Stimulated activated CD4-positive, alpha-beta T cell treated with anti-CD3 and anti-CD28 coated beads, Interleukin-4, amount 100 ng/mL, for 4 hours (primary cell): Measurements from ENCODE around the gene COCH.
"Not testable (repeated sequence)": the region's sequence is repeated elsewhere in the genome, so short reads cannot be mapped to it uniquely, and the experiment has no call there.

Experiments
- DNase-seq, 2 experiments: peaks; one replicate each; pipeline ENCODE4 v3.0.0-alpha.2; 2020

The COCH gene

DNA sequence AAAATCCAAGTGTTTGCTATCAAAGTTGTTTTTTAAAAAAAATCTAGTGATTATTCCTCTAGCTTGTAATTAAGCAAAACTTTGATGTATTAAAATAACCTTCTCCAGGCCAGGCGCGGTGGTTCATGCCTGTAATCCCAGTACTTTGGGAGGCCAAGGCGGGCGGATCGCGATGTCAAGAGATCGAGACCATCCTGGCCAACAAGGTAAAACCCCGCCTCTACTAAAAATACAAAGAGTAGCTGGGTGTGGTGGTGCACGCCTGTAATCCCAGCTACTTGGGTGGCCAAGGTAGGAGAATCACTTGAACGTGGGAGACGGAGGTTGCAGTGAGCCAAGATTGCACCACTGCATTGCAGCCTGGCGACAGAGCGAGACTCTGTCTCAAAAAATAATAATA lies 59.6 kb downstream of the COCH start:
- not testable (repeated sequence) for DNase-seq

DNA sequence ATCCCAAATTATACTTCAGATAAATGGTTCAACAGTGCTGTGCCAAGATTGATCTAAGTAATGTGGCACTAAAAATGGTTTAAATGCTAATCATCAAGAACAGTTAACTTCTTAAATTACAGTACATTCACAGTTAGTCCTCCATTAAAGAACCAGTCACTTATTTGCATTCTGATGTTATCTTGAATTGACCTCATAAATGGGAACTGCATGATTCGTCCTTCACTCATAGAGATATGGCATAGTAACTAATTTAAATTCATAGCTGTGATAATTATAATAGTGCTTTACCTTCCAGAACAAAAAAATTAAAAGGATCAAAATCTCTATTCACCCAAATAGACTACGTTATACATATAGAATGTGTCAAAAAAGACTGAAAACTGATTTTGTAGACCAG lies 61.1 kb downstream of the COCH start:
- no peak for DNase-seq

DNA sequence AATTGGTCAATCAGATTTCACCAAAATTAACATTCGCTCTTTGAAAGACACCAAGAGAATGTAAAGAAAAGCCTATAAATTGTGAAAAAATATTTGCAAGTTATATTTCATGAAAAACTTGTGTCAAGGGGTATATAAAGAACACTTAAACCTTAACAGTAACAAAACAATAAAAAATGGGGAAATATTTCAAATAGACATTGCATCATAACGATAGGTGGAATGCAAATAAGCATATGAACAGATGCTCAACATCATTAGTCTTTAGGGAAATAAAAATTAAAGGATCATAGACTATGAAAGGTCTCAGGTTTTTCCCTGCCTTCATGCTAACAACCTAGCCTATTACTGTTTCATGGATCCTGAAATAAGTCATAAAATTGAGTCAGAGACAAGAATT lies 64.3 kb downstream of the COCH start:
- DNase-seq = no peak
